Loucy (cell line): ENCODE results near the gene FGFRL1.

Source experiments
- CTCF ChIP-seq: fragments of 200-600 bp; sonication (generic); conservative IDR thresholded peaks from 2 replicates; pipeline ENCODE4 v1.5.1; 2014; ENCODE audit warnings: mild to moderate bottlenecking, antibody characterized with exemption, low read length
- EZH2phosphoT487 ChIP-seq: fragments of 200-600 bp; IDR thresholded peaks from 2 replicates; pipeline ENCODE4 v1.6.1; 2018; ENCODE audit warnings: antibody characterized with exemption, mild to moderate bottlenecking, moderate library complexity, borderline replicate concordance

GRCh38 chr4:999882-1000425 is 11.5 kb upstream of the FGFRL1 start:
- TF ChIP-seq CTCF (no peak), EZH2phosphoT487 (no peak)
